T-helper 2 cell (primary cell): ENCODE results near the gene GEMIN2.
A peak's percentile ranks its signal among the peaks of the same experiment; 100 is the strongest.
"Not testable (repeated sequence)": the region's sequence is repeated elsewhere in the genome, so short reads cannot be mapped to it uniquely, and the experiment has no call there.

Experiments
- DNase-seq, 5 experiments: peaks; one replicate each; pipeline versions ENCODE4 v3.0.0 to v3.0.0-alpha.2; 2012 to 2022

The GEMIN2 gene

GRCh38 chr14:39113685-39114072 lies 444 bp upstream of the GEMIN2 start:
- no peak for DNase-seq

DNA sequence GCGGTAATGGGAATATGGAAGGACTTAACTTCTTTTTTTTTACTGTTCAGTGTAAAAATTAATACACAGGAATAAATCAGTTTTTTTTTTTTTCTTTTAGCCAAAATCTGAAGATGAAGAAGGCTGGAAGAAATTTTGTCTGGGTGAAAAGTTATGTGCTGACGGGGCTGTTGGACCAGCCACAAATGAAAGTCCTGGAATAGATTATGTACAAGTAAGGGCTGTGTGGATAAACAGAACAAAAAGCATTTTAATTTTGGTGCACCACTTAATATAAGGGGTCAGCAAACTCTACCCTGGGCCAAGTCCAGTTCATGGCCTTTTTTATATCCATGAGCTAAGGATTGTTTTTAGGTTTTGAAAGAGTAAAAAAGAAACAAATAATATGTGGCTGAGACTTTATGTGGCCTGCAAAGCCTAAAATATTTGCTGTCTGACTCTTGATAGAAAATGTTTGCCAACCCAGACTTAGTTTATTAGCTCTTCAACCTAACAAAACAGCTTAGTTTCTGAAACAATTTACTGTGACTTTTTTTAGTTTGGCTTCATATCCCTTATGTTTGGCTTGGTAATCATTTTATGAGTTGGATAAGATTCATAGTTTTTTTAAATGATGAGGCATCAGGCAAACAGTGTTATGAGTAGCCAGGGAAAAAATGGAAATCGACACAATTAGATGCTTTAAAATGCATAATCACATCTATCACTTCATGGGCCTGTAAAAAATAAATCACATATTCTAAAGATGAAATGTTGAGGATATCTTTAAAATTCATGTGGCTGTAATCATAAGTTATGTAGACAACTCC lies 8.4 kb downstream of the GEMIN2 start:
- no peak for DNase-seq

GRCh38 chr14:39137835-39138234 lies 23.7 kb downstream of the GEMIN2 start:
- DNase-seq: not testable (repeated sequence)

- no peak for DNase-seq
Measured at GRCh38 chr14:39138440-39138839, 24.3 kb downstream of the GEMIN2 start.

- no peak for DNase-seq
Measured at GRCh38 chr14:39140170-39140569, 26.0 kb downstream of the GEMIN2 start.

GRCh38 chr14:39141623-39142022 lies 27.5 kb downstream of the GEMIN2 start:
- DNase-seq: not testable (repeated sequence)

GRCh38 chr14:39143226-39143625 lies 29.1 kb downstream of the GEMIN2 start:
- not testable (repeated sequence) for DNase-seq

GRCh38 chr14:39145266-39145966 lies 31.3 kb downstream of the GEMIN2 start:
- DNase-seq: no peak

GRCh38 chr14:39154594-39155189 lies 40.6 kb downstream of the GEMIN2 start:
- DNase-seq: no peak

DNA sequence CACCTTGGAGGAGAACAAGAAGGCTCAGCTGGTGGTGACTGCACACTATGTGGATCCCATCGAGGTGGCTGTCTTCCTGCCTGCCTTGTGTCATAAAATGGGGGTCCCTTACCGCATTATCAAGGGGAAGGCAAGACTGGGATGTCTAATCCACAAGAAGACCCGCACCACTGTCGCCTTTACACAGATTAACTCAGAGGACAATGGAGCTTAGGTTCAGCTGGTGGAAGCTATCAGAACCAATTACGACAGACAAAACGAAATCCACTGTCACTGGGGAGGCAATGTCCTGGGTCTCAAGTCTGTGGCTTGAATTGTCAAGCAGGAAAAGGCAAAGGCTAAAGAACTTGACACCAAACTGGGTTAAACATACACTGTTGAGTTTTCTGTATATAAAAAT lies 43.4 kb downstream of the GEMIN2 start:
- DNase-seq: no peak

DNA sequence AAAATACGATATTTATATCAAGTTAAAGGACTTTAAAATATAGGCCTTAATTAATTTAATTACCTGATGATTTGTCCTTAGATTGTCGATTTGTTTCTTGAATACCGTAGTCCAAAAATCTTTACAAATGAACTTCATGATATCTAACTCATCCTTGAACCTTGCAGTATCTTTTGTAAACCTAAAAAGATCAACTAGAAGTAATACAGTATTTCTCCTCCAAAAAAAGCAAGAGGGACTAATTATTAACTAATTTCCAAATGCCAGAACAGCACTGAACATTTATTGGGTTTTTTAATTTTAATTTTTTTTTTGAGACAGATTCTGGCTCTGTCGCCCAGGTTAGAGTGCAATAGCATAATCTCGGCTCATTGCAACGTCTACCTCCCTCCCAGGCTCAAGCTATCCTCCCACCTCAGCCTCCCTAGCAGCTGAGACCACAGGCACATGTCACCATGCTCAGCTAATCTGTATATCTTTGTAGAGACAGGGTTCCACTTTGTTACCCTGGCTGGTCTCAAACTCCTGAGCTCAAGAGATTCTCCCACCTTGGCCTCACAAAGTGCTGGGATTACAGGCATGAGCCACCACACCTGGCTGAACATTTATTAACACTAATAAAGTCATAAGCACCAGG lies 44.2 kb downstream of the GEMIN2 start:
- no peak for DNase-seq

- no peak for DNase-seq
Measured at GRCh38 chr14:39160494-39160893, 46.4 kb downstream of the GEMIN2 start.

DNA sequence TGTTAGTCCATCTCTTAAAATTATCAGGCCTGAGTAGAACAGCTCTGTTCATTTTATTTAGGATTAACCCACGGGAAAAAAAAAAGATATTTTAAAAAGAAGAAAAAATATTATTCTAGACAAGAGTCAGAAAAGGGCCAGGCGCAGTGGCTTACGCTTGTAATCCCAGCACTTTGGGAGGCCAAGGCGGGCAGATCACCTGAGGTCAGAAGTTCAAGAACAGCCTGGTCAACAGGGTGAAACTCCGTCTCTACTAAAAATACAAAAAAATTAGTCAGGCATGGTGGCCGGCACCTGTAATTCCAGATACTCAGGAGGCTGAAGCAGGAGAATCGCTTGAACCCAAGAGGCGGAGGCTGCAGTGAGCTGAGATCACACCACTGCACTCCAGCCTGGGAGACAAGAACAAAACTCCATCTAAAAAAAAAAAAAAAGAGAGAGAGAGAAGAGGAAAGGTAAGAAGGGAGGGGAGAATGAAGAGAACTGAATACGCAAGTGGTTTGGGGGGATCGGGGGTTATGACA lies 53.7 kb downstream of the GEMIN2 start:
- not testable (repeated sequence) for DNase-seq

DNA sequence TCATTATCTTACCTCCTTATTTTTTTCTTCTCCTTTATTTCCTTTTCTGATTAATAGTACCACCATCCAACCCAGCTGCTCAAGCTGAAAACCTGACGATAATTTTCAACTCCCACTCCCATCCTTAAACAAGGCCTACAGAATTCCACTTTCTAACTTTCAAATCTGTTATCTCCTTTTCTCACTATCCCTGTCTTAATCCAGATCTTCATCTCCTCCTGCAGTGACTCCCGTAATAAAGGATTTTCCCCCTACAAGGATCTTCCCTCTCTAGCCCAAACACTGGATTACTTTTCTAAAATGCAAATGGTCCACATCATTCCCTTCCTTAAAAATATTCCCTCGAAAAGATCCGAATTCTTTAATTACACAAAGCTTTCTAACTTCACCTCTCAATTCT lies 54.5 kb downstream of the GEMIN2 start:
- no peak for DNase-seq

DNA sequence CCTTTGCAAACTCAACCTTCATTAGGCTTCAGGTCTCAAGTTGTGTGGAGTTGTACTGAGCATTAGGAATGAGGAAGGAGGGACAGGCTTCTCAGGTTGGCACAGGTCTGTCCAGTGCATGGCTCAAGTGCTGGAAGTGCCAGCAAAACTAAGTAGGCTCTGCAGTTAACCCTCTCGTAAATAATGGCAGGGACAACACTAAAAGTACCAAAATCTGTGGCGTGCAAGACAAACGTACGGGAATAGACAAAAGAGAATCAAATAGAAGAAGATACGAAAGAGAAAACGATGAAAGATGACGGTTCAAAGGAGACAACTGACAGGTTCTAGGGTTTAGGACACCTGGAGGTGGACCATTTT lies 55.4 kb downstream of the GEMIN2 start:
- no peak for DNase-seq

DNA sequence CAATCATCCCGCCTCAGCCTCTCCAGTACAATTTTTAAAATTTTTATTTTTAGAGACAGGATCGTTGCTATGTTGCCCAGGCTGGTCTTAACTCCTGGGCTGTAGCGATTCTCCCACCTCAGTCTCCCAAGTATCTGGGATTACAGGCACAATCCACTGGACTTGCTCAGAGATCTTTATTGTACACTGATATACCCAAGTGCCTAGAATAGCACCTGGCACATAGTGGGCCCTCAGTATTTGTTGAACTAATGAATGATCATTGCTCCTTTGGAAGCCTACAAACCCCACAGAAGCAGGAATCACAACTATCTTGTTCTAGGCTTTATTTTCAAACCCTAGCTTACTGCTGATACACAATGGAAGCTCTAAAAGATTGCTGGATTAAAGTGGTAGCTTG lies 59.1 kb downstream of the GEMIN2 start:
- DNase-seq: no peak

- peak; percentile 86 to 100 (median 96) for DNase-seq
Measured at GRCh38 chr14:39174560-39175444, 60.7 kb downstream of the GEMIN2 start, which contains the start of gene PNN. Gene PNN (plus strand): TSS chr14:39175254. CDS start chr14:39175280, 26 bp downstream.

GRCh38 chr14:39175445-39176262 lies 61.5 kb downstream of the GEMIN2 start:
- peak in 2 of 5 experiments; percentile 24 to 58 for DNase-seq

DNA sequence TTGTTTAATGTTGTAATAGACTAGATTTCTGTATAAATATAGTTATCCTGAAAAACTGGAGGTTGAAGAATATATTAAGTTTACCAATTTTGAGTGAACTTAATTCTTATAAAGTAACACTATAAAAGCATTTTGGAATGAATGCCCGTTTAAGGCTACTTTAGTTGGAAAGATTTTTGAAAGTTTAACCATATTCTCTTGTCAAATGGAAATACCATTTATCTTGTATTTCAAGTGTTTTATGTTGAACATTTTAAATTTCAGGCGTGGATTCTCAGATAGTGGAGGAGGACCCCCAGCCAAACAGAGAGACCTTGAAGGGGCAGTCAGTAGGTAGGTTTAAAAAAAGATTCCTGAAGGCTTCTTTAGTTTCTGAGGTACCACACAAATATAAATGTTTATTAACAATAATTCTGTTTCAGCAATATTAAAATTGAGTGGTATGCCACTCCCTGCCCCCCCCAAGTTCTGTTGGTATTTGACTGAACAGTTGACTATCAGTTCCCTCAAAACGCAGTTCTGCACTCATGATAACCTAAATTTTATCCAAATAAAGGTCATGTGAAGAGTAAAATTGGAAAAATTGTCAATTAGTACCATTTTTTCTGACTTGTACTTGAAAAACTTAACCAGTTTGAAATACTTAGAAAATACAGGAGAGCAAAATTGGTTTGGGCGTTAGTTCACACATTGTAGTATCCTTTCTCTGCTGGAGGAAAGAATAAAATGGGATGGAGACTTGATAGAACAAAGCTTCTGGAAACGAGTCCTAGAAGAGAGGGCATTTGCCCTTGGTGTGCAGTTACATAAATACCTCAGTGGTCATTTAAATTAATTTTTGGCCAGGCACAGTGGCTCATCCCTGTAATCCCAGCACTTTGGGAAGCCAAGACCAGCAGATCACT lies 62.4 kb downstream of the GEMIN2 start:
- DNase-seq: no peak

DNA sequence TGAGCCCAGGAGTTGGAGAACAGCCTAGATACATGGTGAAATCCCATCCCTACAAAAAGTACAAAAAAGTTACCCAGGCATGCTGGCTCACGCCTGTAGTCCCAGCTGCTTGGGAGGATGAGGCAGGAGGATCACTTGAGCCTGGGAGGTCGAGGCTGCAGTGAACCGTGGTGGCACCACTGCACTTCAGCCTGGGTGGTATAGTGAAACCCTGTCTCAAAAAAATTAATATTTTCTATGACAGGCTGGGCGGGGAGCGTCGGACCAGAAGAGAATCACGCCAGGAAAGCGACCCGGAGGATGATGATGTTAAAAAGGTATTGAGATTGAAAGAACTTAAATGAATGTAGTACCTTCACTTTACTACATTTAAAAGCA lies 63.0 kb downstream of the GEMIN2 start:
- no peak for DNase-seq
